GM12872 (cell line): ENCODE results near the gene CLHC1.

Experiments
- TF ChIP-seq, protein P1 (sequence below): IDR thresholded peaks from 3 replicates; pipeline ENCODE4 v1.5.1; 2011; ENCODE audit warnings: low read depth, mild to moderate bottlenecking, low read length, moderate library complexity; ENCODE audit not compliant: insufficient read depth

Gene CLHC1

DNA sequence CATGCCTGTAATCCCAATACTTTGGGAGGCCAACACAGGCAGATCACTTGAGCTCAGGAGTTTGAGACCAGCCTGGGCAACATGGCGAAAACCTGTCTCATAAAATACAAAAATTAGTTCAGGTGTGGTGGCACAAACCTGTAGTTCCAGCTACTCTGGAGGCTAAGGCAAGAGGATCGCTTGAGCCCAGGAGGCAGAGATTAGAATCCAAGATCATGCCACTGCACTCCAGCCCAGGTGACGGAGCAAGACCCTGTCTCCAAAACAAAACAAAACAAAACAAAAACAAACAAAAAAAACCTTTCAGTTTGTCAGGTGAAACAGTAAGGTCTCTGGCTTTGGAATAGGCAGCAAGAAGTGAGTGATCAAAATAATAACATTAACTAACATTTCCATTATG lies 84.6 kb downstream of the CLHC1 start:
- TF ChIP-seq, protein P1, sequence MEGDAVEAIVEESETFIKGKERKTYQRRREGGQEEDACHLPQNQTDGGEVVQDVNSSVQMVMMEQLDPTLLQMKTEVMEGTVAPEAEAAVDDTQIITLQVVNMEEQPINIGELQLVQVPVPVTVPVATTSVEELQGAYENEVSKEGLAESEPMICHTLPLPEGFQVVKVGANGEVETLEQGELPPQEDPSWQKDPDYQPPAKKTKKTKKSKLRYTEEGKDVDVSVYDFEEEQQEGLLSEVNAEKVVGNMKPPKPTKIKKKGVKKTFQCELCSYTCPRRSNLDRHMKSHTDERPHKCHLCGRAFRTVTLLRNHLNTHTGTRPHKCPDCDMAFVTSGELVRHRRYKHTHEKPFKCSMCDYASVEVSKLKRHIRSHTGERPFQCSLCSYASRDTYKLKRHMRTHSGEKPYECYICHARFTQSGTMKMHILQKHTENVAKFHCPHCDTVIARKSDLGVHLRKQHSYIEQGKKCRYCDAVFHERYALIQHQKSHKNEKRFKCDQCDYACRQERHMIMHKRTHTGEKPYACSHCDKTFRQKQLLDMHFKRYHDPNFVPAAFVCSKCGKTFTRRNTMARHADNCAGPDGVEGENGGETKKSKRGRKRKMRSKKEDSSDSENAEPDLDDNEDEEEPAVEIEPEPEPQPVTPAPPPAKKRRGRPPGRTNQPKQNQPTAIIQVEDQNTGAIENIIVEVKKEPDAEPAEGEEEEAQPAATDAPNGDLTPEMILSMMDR: no peak

- TF ChIP-seq, protein P1: no peak
These were observed 85.1 kb downstream of the CLHC1 start for GRCh38 chr2:55147041-55147440.

DNA sequence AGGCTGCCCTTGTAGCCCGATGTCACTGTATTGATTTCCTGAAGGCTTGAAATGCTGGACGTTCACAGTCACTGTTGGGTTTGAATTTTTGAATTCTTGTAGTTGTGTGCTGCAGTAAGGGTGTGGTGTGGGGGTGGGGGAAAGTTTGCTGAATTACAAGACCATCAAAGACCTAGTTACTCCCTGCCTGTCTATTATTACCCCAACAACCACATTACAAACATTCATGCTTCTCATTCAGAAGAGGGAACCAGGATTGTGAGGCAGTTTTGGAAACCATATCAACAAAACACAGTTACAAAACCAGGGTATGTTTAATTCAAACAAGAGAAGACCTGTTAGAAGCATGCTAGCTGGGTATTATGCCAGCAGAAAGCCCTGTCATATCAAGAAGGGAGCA lies 85.8 kb downstream of the CLHC1 start:
- TF ChIP-seq, protein P1: no peak

GRCh38 chr2:55144922-55145820 lies 86.9 kb downstream of the CLHC1 start:
- TF ChIP-seq, protein P1: no peak

GRCh38 chr2:55142518-55142917 lies 89.6 kb downstream of the CLHC1 start:
- TF ChIP-seq, protein P1: no peak

DNA sequence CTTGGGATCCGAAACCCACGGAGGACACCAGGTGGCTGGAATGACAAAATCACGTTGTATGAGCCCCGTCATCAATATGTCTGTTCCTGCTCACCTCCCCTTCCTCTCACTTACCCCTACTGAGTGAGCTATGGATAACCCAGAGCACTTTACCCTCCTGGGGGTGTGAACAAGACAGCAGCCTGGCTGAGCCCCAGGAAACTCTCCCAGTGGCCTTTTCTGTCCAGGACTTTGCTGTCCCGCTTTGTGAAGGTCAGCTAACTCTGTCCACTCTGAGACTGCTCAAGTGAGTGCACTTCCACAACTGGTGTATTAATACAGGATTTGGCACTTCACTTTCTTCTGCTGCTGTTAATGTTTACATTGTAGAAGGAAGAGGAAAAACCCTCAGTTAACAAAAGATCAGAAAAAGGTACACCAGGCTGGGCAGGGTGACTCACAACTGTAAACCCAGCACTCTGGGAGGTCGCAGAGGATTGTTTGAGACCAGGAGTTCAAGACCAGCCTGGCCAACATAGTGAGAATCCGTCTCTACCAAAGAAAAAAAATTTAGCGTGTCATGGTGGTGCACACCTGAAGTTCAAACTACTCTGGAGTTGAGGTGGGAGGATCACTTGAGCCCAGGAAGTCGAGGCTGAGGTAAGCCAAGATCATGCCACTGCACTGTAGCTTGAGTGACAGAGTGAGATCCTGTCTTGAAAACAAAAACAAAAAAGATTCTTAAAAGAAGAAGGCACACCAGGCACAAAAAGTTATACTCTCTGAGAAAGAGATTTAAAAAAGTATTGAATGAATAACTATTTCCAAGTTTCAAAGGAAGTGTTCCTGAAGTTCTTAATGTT lies 90.3 kb downstream of the CLHC1 start:
- TF ChIP-seq, protein P1: no peak
